ENCODE measurements around the gene TMEM255B. TPM values are rescaled to one million over a fixed set of nuclear protein-coding genes. Genes with fewer than 3 reads are reported as not detected.

The TMEM255B gene
- total and polyA plus RNA-seq, 4 experiments from 2014 or later, result 0.07 to 1.00 (median 0.90) TPM; not detected in 1

DNA sequence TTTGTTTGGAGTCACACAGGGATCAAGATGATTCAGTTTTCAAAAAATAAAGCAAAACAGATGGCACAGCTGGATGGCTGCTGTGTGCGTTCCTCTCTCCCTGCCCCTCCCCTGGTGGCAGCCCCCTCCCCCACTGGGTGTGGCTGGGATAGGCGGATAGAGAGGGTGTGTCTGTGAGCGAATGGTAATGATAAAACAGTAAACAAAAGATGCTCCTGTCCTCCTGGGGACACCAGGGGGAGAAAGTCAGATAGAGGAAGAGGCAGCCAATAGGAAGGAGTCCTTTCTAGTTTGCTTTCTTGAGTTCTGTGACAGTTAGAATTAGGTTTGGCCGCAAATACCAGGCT lies 6.5 kb downstream of the TMEM255B start:
- intact Hi-C loops (cut with micrococcal nuclease), result no loop called here
- no peak overlapping the region for H3K4me3 ChIP-seq (ENCODE audit: low read length in 2 of 2)
- ChIA-PET CTCF (ENCODE audit: partially characterized antibody) (no interaction called here), POLR2A (ENCODE audit: partially characterized antibody) (no interaction called here)
- no peaks in the 10 kb centered on the region for H3K9me3 ChIP-seq (ENCODE audit: control insufficient read depth in 1 of 2, low read length in 2 of 2)
- no peak overlapping the region for H3K4me3 Mint-ChIP-seq
- no peak for DNase-seq
- H3K36me3 ChIP-seq (ENCODE audit: insufficient read depth, low read length), result no peaks in the 10 kb centered on the region
- no peak overlapping the region for H3K27ac Mint-ChIP-seq
- H3K9me3 Mint-ChIP-seq, result no peaks in the 10 kb centered on the region
- H3K4me1 ChIP-seq (ENCODE audit: insufficient read depth, low read length), result no peaks in the 10 kb centered on the region
- H3K27me3 ChIP-seq (ENCODE audit: insufficient read depth, low read length), result peaks cover 18% of the 10 kb centered on the region
- H3K27me3 Mint-ChIP-seq, result peaks cover 21 to 29% of the 10 kb centered on the region in 2 donors
- peaks cover 0 to 5% (median 0%) of the 10 kb centered on the region in 4 donors for H3K4me1 Mint-ChIP-seq
- no peaks in the 10 kb centered on the region for H3K36me3 Mint-ChIP-seq
- H3K27ac ChIP-seq (ENCODE audit: low read depth, low read length), result no peak overlapping the region

DNA sequence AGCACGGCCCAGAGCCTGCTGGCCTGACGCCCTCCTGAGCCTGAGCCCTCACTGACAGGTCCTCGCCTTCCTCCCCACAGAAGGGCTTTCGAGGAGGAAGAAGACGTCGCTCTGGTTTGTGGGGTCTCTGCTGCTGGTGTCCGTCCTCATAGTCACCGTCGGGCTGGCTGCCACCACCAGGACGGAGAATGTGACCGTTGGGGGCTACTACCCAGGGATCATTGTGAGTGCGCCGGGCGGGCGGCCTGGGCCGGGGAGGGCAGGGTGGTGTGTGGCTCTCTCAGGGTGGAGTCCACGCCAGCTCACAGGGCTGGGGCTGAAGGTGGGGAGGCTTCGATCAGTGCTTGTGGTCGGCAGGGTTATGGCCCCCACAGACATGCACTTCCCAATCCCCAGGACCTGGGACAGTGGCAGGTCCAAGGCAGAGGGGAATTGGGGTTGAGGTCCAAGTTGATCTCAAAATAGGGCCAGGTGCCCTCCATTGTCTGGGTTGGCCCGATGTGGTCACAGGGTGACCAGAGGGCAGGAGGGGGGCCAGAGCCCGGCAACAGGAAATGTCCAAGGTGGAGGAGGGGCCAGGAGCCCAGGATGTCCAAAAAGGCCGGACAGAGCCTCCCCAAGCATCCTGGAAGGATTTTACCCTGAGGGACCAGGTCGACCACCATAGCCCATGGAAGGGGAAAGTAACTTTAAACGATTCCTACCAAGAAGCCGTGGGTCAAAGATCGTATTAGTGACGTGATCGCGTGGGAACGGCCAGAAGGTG lies 7.2 kb downstream of the TMEM255B start:
- no peaks in the 10 kb centered on the region for H3K36me3 ChIP-seq (ENCODE audit: insufficient read depth, low read length)
- Mint-ChIP-seq H3K27ac (no peak overlapping the region), H3K27me3 (peaks cover 17 to 24% of the 10 kb centered on the region in 2 donors), H3K4me1 (peaks cover 0 to 5% (median 0%) of the 10 kb centered on the region in 4 donors), H3K36me3 (no peaks in the 10 kb centered on the region), H3K4me3 (no peak overlapping the region), H3K9me3 (no peaks in the 10 kb centered on the region)
- no peak for DNase-seq
- intact Hi-C loops (cut with micrococcal nuclease), result no loop called here
- H3K27me3 ChIP-seq (ENCODE audit: insufficient read depth, low read length), result peaks cover 12% of the 10 kb centered on the region
- no peak overlapping the region for H3K27ac ChIP-seq (ENCODE audit: low read depth, low read length)
- POLR2A ChIA-PET (ENCODE audit: partially characterized antibody), result no interaction called here
- H3K4me1 ChIP-seq (ENCODE audit: insufficient read depth, low read length), result no peaks in the 10 kb centered on the region
- no peak overlapping the region for H3K4me3 ChIP-seq (ENCODE audit: low read length in 2 of 2)
- H3K9me3 ChIP-seq (ENCODE audit: control insufficient read depth in 1 of 2, low read length in 2 of 2), result no peaks in the 10 kb centered on the region
- CTCF ChIA-PET (ENCODE audit: partially characterized antibody), result no interaction called here

DNA sequence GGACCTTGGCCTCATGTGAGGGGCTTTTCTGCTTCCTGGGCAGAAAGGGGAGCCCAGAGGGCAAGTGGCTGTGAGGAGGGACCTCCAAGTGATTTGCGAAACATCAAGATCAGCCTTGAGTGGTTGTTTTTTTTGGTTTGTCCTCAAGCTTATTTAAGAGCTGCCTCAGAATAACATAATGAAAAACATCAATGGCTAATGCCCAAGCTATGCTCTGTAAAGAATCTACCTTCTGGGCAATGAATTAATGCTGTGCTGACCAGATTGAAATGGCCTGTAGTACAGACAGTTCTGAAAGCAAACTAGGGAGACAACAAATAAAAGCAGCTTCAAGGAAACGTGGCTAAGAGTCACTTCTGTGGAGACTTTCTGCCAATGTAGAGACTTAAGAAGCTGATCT lies 8.3 kb downstream of the TMEM255B start:
- Histone ChIP-seq H3K4me3 (ENCODE audit: low read length in 2 of 2) (no peak overlapping the region), H3K4me1 (ENCODE audit: insufficient read depth, low read length) (no peaks in the 10 kb centered on the region), H3K27ac (ENCODE audit: low read depth, low read length) (no peak overlapping the region), H3K27me3 (ENCODE audit: insufficient read depth, low read length) (peaks cover 3% of the 10 kb centered on the region), H3K9me3 (ENCODE audit: control insufficient read depth in 1 of 2, low read length in 2 of 2) (no peaks in the 10 kb centered on the region), H3K36me3 (ENCODE audit: insufficient read depth, low read length) (no peaks in the 10 kb centered on the region)
- H3K27ac Mint-ChIP-seq, result no peak overlapping the region
- DNase-seq, result no peak
- intact Hi-C loops (cut with micrococcal nuclease), result no loop called here
- peaks cover 0 to 1% of the 10 kb centered on the region in 2 donors for H3K36me3 Mint-ChIP-seq
- H3K4me1 Mint-ChIP-seq, result peaks cover 0 to 6% (median 3%) of the 10 kb centered on the region in 4 donors
- H3K4me3 Mint-ChIP-seq, result no peak overlapping the region
- ChIA-PET POLR2A (ENCODE audit: partially characterized antibody) (no interaction called here), CTCF (ENCODE audit: partially characterized antibody) (interaction anchor here (0.8 kb wide), 1 partner anchor 8 kb away, joined by 3 read pairs; the partner anchor contains the start of gene TMEM255B)
- H3K9me3 Mint-ChIP-seq, result peaks cover 0 to 7% (median 4%) of the 10 kb centered on the region in 8 donors
- peaks cover 11 to 16% of the 10 kb centered on the region in 2 donors for H3K27me3 Mint-ChIP-seq

DNA sequence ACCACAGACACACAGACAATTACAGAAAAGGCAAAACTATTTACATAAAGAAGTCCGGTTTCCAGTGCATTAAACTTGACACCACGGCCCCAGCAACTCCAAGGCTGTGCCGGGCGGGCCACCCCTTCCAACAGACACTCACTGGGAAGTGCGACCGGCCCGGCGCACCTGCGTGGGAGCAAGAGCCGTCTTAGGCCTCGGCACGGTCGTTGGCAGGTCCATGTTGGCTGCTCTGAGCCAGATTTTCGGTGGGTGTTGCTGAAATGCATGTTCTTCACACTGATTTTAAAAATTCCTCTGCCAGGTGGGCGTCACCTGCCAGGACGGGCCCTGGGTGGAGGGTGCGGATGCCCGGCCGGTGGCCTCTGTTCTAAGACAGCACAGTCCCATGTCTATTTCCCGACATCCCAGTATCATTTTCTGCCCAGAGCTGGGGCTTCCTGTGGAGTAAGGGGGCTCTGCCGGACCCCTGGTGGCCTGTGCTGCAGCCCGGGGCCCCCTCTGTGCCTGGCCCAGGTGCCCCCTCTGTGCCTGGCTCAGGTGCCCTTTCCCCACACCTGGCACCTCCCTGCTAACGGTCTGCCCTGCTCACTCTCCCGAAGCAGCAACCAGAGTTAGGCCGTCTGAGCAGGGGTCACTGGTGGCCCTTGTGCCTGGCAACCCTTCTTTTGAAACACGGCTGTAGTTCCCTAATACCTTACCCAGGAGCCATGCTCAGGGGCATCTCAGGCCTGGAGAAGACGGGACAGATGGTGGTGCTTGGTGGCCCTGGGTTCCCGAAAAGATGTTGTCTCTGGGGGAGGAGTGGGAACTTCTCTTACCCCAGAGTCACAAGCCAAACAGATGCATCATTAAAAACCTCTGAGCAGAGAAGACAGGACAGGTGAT lies 9.2 kb downstream of the TMEM255B start:
- H3K27me3 Mint-ChIP-seq, result peaks cover 11 to 14% of the 10 kb centered on the region in 2 donors
- Histone ChIP-seq H3K27me3 (ENCODE audit: insufficient read depth, low read length) (no peaks in the 10 kb centered on the region), H3K27ac (ENCODE audit: low read depth, low read length) (no peak overlapping the region), H3K36me3 (ENCODE audit: insufficient read depth, low read length) (no peaks in the 10 kb centered on the region), H3K4me3 (ENCODE audit: low read length in 2 of 2) (no peak overlapping the region), H3K4me1 (ENCODE audit: insufficient read depth, low read length) (no peaks in the 10 kb centered on the region), H3K9me3 (ENCODE audit: control insufficient read depth in 1 of 2, low read length in 2 of 2) (no peaks in the 10 kb centered on the region)
- ChIA-PET POLR2A (ENCODE audit: partially characterized antibody) (no interaction called here), CTCF (ENCODE audit: partially characterized antibody) (interaction anchor here (0.8 kb wide), 1 partner anchor 9 kb away, joined by 3 read pairs; the partner anchor contains the start of gene TMEM255B)
- peaks cover 0 to 1% of the 10 kb centered on the region in 2 donors for H3K36me3 Mint-ChIP-seq
- H3K4me3 Mint-ChIP-seq, result no peak overlapping the region
- H3K9me3 Mint-ChIP-seq, result peaks cover 0 to 11% (median 5%) of the 10 kb centered on the region in 8 donors
- no peak overlapping the region for H3K27ac Mint-ChIP-seq
- intact Hi-C loops (cut with micrococcal nuclease), result no loop called here
- no peak for DNase-seq
- peaks cover 0 to 8% (median 4%) of the 10 kb centered on the region in 4 donors for H3K4me1 Mint-ChIP-seq

DNA sequence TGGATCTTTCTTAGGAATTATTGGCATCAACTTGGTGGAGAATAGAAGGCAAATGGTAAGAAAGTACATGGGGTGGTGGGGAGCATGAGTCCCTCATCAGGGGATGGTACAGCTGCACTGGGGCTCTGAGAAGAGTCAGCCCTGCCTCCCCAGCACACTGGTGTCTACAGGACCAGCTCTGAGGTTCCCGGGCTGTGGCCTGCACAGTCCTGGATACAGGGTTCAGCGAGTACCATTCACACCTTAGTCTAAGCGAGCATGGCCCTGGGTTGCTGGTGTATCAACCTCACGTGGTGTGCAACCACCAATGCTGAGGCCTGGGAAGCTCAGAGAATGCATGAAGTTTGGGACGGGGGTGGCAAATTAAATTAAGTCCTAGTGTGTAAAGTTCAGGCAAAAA lies 10.1 kb downstream of the TMEM255B start:
- CTCF ChIA-PET (ENCODE audit: partially characterized antibody), result no interaction called here
- DNase-seq, result no peak
- Histone ChIP-seq H3K4me3 (ENCODE audit: low read length in 2 of 2) (no peak overlapping the region), H3K4me1 (ENCODE audit: insufficient read depth, low read length) (no peaks in the 10 kb centered on the region), H3K9me3 (ENCODE audit: control insufficient read depth in 1 of 2, low read length in 2 of 2) (no peaks in the 10 kb centered on the region), H3K27ac (ENCODE audit: low read depth, low read length) (no peak overlapping the region), H3K27me3 (ENCODE audit: insufficient read depth, low read length) (no peaks in the 10 kb centered on the region), H3K36me3 (ENCODE audit: insufficient read depth, low read length) (no peaks in the 10 kb centered on the region)
- peaks cover 0 to 8% (median 4%) of the 10 kb centered on the region in 4 donors for H3K4me1 Mint-ChIP-seq
- H3K4me3 Mint-ChIP-seq, result no peak overlapping the region
- H3K27me3 Mint-ChIP-seq, result peaks cover 6 to 8% of the 10 kb centered on the region in 2 donors
- no peak overlapping the region for H3K27ac Mint-ChIP-seq
- peaks cover 0 to 1% of the 10 kb centered on the region in 2 donors for H3K36me3 Mint-ChIP-seq
- intact Hi-C loops (cut with micrococcal nuclease), result no loop called here
- POLR2A ChIA-PET (ENCODE audit: partially characterized antibody), result no interaction called here
- peaks cover 0 to 11% (median 5%) of the 10 kb centered on the region in 8 donors for H3K9me3 Mint-ChIP-seq

DNA sequence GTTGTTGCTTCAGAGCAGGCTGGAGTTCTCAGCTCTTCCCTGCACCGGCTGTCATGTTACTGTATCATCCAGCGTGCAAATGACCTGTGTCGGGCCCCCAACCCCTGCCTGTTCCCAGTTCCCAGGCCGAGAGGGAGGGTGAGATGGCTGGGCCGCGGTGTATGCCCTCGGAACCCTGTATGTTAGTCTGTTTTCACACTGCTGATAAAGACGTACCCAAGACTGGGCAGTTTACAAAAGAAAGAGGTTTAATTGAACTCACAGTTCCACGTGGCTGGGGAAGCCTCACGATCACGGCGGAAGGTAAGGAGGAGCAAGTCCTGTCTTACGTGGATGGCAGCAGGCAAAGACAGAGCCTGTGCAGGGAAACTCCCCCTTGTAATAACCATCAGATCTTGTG lies 10.9 kb downstream of the TMEM255B start:
- Mint-ChIP-seq H3K27me3 (peaks cover 6 to 7% of the 10 kb centered on the region in 2 donors), H3K9me3 (peaks cover 0 to 11% (median 5%) of the 10 kb centered on the region in 8 donors), H3K36me3 (peaks cover 0 to 1% of the 10 kb centered on the region in 2 donors), H3K27ac (no peak overlapping the region), H3K4me3 (no peak overlapping the region), H3K4me1 (peaks cover 0 to 6% (median 4%) of the 10 kb centered on the region in 4 donors)
- Histone ChIP-seq H3K4me1 (ENCODE audit: insufficient read depth, low read length) (no peaks in the 10 kb centered on the region), H3K27ac (ENCODE audit: low read depth, low read length) (no peak overlapping the region), H3K27me3 (ENCODE audit: insufficient read depth, low read length) (no peaks in the 10 kb centered on the region), H3K9me3 (ENCODE audit: control insufficient read depth in 1 of 2, low read length in 2 of 2) (no peaks in the 10 kb centered on the region), H3K4me3 (ENCODE audit: low read length in 2 of 2) (no peak overlapping the region), H3K36me3 (ENCODE audit: insufficient read depth, low read length) (no peaks in the 10 kb centered on the region)
- intact Hi-C loops (cut with micrococcal nuclease), result no loop called here
- DNase-seq, result no peak
- ChIA-PET POLR2A (ENCODE audit: partially characterized antibody) (no interaction called here), CTCF (ENCODE audit: partially characterized antibody) (no interaction called here)

DNA sequence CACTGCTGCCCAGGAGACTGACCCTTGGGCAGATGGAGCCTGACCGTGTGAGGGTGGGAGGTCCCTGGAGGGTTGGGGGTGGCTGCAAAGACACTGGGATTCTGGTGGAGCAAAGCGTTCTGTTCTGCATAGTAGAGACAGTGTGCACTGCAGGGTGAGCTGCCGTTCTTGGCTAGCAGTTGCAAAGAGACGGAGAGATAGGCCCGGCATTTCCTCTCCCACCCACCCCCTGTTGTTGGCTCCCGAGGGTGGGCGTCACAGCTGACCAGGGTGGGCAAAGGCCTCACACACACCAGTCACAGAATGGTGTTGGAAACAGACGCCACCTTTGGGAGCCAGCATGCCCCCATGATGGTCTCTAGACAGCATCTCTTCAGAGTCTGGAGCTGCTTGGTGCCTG lies 11.4 kb downstream of the TMEM255B start:
- intact Hi-C loops (cut with micrococcal nuclease), result no loop called here
- ChIA-PET POLR2A (ENCODE audit: partially characterized antibody) (no interaction called here), CTCF (ENCODE audit: partially characterized antibody) (no interaction called here)
- Histone ChIP-seq H3K4me1 (ENCODE audit: insufficient read depth, low read length) (no peaks in the 10 kb centered on the region), H3K9me3 (ENCODE audit: control insufficient read depth in 1 of 2, low read length in 2 of 2) (no peaks in the 10 kb centered on the region), H3K27me3 (ENCODE audit: insufficient read depth, low read length) (no peaks in the 10 kb centered on the region), H3K36me3 (ENCODE audit: insufficient read depth, low read length) (no peaks in the 10 kb centered on the region), H3K27ac (ENCODE audit: low read depth, low read length) (no peak overlapping the region), H3K4me3 (ENCODE audit: low read length in 2 of 2) (no peak overlapping the region)
- peaks cover 0 to 1% of the 10 kb centered on the region in 2 donors for H3K36me3 Mint-ChIP-seq
- H3K27me3 Mint-ChIP-seq, result peaks cover 2 to 5% of the 10 kb centered on the region in 2 donors
- H3K27ac Mint-ChIP-seq, result no peak overlapping the region
- DNase-seq, result no peak
- peaks cover 0 to 11% (median 5%) of the 10 kb centered on the region in 8 donors for H3K9me3 Mint-ChIP-seq
- no peak overlapping the region for H3K4me3 Mint-ChIP-seq
- H3K4me1 Mint-ChIP-seq, result peaks cover 0 to 4% (median 4%) of the 10 kb centered on the region in 4 donors

Measured in CD4-positive, alpha-beta memory T cell (primary cell).